WTC11 (cell line): Measurements from ENCODE around the gene ZFR. TPM values are rescaled to one million over a fixed set of nuclear protein-coding genes. Genes with fewer than 3 reads are reported as not detected.

Experiments used
- ATAC-seq: fragments of 200-7000 bp; cut with Tn5 transposase; 2 replicates; pipeline ENCODE4 v1.10.0; 2021; ENCODE audit warnings: mild to moderate bottlenecking, moderate library complexity
- Bru-seq: library from RNA; stranded (reverse); fragments of 400-500 nt; gene quantifications from one replicate; lab custom pipeline; 2021; lab: Mats Ljungman, UMichigan
- CTCF ChIA-PET: fragments of 300-600 bp; sonication (Branson Sonifier 250); formaldehyde crosslinking; loops from one replicate; lab custom pipeline; 2021; ENCODE audit warnings: antibody characterized with exemption; lab: Charles Lee
- POLR2A ChIA-PET: fragments of 350-600 bp; sonication (Branson Sonifier 250); formaldehyde crosslinking; loops from one replicate; lab custom pipeline; 2021; ENCODE audit warnings: antibody characterized with exemption; lab: Charles Lee
- DNase-seq: peaks from one replicate; pipeline ENCODE4 v3.0.0; 2021; ENCODE audit warnings: low spot score
- H3K27ac Mint-ChIP-seq: 2 replicates; pipeline ENCODE4 v1.8.0; 2021; ENCODE audit warnings: mixed read lengths
- H3K27me3 Mint-ChIP-seq: 2 replicates; pipeline ENCODE4 v1.8.0; 2021; ENCODE audit warnings: low read depth, mild to moderate bottlenecking, moderate library complexity, mixed read lengths
- H3K36me3 Mint-ChIP-seq: 2 replicates; pipeline ENCODE4 v1.8.0; 2021; ENCODE audit warnings: mixed read lengths
- H3K4me1 Mint-ChIP-seq: 2 replicates; pipeline ENCODE4 v1.8.0; 2022; ENCODE audit warnings: mixed read lengths
- H3K4me3 Mint-ChIP-seq: 2 replicates; pipeline ENCODE4 v1.8.0; 2021; ENCODE audit warnings: mild to moderate bottlenecking, moderate library complexity, mixed read lengths
- H3K9me3 Mint-ChIP-seq: 2 replicates; pipeline ENCODE4 v1.8.0; 2021; ENCODE audit warnings: mixed read lengths
- E2F4 ChIP-seq: sonication (generic); formaldehyde crosslinking; IDR thresholded peaks from 2 replicates; pipeline ENCODE4 v1.8.1; 2022; ENCODE audit warnings: low read depth, mild to moderate bottlenecking, moderate library complexity, missing genetic modification reagents, borderline replicate concordance
- ELF4 ChIP-seq: sonication (generic); formaldehyde crosslinking; IDR thresholded peaks from 2 replicates; pipeline ENCODE4 v1.8.1; 2022; ENCODE audit warnings: low read depth, mild to moderate bottlenecking, moderate library complexity, missing genetic modification reagents
- EMX1 ChIP-seq: fragments of 250-450 bp; sonication (Bioruptor Pico); IDR thresholded peaks from 2 replicates; pipeline ENCODE4 v1.8.0; 2021; ENCODE audit warnings: mild to moderate bottlenecking
- FOXK1 ChIP-seq: sonication (generic); formaldehyde crosslinking; IDR thresholded peaks from 2 replicates; pipeline ENCODE4 v1.8.0; 2022; ENCODE audit warnings: mild to moderate bottlenecking, moderate library complexity, missing genetic modification reagents
- IRF1 ChIP-seq: sonication (generic); formaldehyde crosslinking; IDR thresholded peaks from 2 replicates; pipeline ENCODE4 v1.8.0; 2023; ENCODE audit warnings: missing genetic modification reagents
- JUN ChIP-seq: sonication (generic); formaldehyde crosslinking; IDR thresholded peaks from 2 replicates; pipeline ENCODE4 v1.8.0; 2023; ENCODE audit warnings: mild to moderate bottlenecking, missing genetic modification reagents
- MAX ChIP-seq: sonication (generic); formaldehyde crosslinking; IDR thresholded peaks from 2 replicates; pipeline ENCODE4 v1.8.0; 2022; ENCODE audit warnings: mild to moderate bottlenecking, missing genetic modification reagents
- MXD4 ChIP-seq: fragments of 250-450 bp; sonication (Bioruptor Pico); IDR thresholded peaks from 2 replicates; pipeline ENCODE4 v1.8.0; 2021; ENCODE audit warnings: mild to moderate bottlenecking, moderate library complexity, borderline replicate concordance
- MYBL2 ChIP-seq: sonication (generic); formaldehyde crosslinking; IDR thresholded peaks from 2 replicates; pipeline ENCODE4 v1.8.1; 2023; ENCODE audit warnings: mild to moderate bottlenecking, moderate library complexity, missing genetic modification reagents
- NFE2L1 ChIP-seq: sonication (generic); formaldehyde crosslinking; IDR thresholded peaks from 2 replicates; pipeline ENCODE4 v1.8.1; 2023; ENCODE audit warnings: missing genetic modification reagents
- NFYB ChIP-seq: sonication (generic); formaldehyde crosslinking; conservative IDR thresholded peaks from 2 replicates; pipeline ENCODE4 v1.8.0; 2022; ENCODE audit warnings: low read depth, missing genetic modification reagents
- NR1H2 ChIP-seq: sonication (generic); formaldehyde crosslinking; IDR thresholded peaks from 2 replicates; pipeline ENCODE4 v1.9.0; 2021; ENCODE audit warnings: mild to moderate bottlenecking, moderate library complexity, missing genetic modification reagents
- PREB ChIP-seq: sonication (generic); formaldehyde crosslinking; IDR thresholded peaks from 2 replicates; pipeline ENCODE4 v1.8.1; 2022; ENCODE audit warnings: mild to moderate bottlenecking, missing genetic modification reagents, moderate library complexity, borderline replicate concordance
- RELA ChIP-seq: sonication (generic); formaldehyde crosslinking; IDR thresholded peaks from 2 replicates; pipeline ENCODE4 v1.8.1; 2022; ENCODE audit warnings: missing genetic modification reagents, mild to moderate bottlenecking, borderline replicate concordance
- SP1 ChIP-seq: sonication (generic); formaldehyde crosslinking; conservative IDR thresholded peaks from 2 replicates; pipeline ENCODE4 v1.8.1; 2022; ENCODE audit warnings: missing genetic modification reagents
- TCF7 ChIP-seq: sonication (generic); formaldehyde crosslinking; IDR thresholded peaks from 2 replicates; pipeline ENCODE4 v1.8.0; 2022; ENCODE audit warnings: mild to moderate bottlenecking, low read depth, missing genetic modification reagents, moderate library complexity
- TEAD4 ChIP-seq: sonication (generic); formaldehyde crosslinking; IDR thresholded peaks from 2 replicates; pipeline ENCODE4 v1.8.0; 2022; ENCODE audit warnings: mild to moderate bottlenecking, missing genetic modification reagents
- TP53 ChIP-seq: sonication (generic); formaldehyde crosslinking; IDR thresholded peaks from 2 replicates; pipeline ENCODE4 v1.8.1; 2023; ENCODE audit warnings: mild to moderate bottlenecking, missing genetic modification reagents
- ZNF121 ChIP-seq: sonication (generic); formaldehyde crosslinking; IDR thresholded peaks from 2 replicates; pipeline ENCODE4 v1.8.0; 2023; ENCODE audit warnings: missing genetic modification reagents
- ZNF138 ChIP-seq: sonication (generic); formaldehyde crosslinking; conservative IDR thresholded peaks from 2 replicates; pipeline ENCODE4 v1.8.1; 2022; ENCODE audit warnings: mild to moderate bottlenecking, moderate library complexity, missing genetic modification reagents
- long read RNA-seq, 3 experiments: library from RNA in 1 of 3; library from capped mRNA in 1 of 3; library from polyadenylated mRNA in 1 of 3; unstranded in 2 of 3; stranded (forward) in 1 of 3; transcript quantifications; one replicate each; pipeline ENCODE4 v2.0.0, GENCODE V29; 2021
- total RNA-seq: library from RNA; stranded (reverse); gene quantifications from 3 replicates; pipeline ENCODE4 v1.2.3, GENCODE V29; 2021
- TF ChIP-seq, protein P1 (sequence below): sonication (generic); formaldehyde crosslinking; IDR thresholded peaks from 2 replicates; pipeline ENCODE4 v1.8.1; 2023; ENCODE audit warnings: mild to moderate bottlenecking, moderate library complexity, missing genetic modification reagents
- TF ChIP-seq, protein P2 (sequence below): sonication (generic); formaldehyde crosslinking; IDR thresholded peaks from 2 replicates; pipeline ENCODE4 v1.8.0; 2022; ENCODE audit warnings: mild to moderate bottlenecking, missing genetic modification reagents
- TF ChIP-seq, protein P3 (sequence below): sonication (generic); formaldehyde crosslinking; IDR thresholded peaks from 2 replicates; pipeline ENCODE4 v1.8.1; 2023; ENCODE audit warnings: mild to moderate bottlenecking, missing genetic modification reagents, moderate library complexity
- TF ChIP-seq, protein P4 (sequence below): sonication (generic); formaldehyde crosslinking; IDR thresholded peaks from 2 replicates; pipeline ENCODE4 v1.8.1; 2022; ENCODE audit warnings: mild to moderate bottlenecking, moderate library complexity, missing genetic modification reagents
- TF ChIP-seq, protein P5 (sequence below): fragments of 250-450 bp; sonication (Bioruptor Pico); IDR thresholded peaks from 2 replicates; pipeline ENCODE4 v1.9.0; 2021; ENCODE audit warnings: mild to moderate bottlenecking

The ZFR gene
- 60.9 to 65.7 TPM (median 64.5 TPM) in 3 replicates for total RNA-seq
- percentile 91 among the genes with signal in this experiment for Bru-seq, nascent RNA
- long read RNA-seq, experiment 1, full-length matches to known transcripts, result 502 of 653 reads
- long read RNA-seq, experiment 1, partial matches to known transcripts, result 82 of 653 reads
- long read RNA-seq, experiment 1, other reads (novel, unspliced or antisense), result 69 of 653 reads
- long read RNA-seq, experiment 2, partial matches to known transcripts, result 45 of 110 reads
- long read RNA-seq, experiment 2, other reads (novel, unspliced or antisense), result 63 of 110 reads
- long read RNA-seq, experiment 3, partial matches to known transcripts, result 3 of 6 reads
- long read RNA-seq, experiment 3, other reads (novel, unspliced or antisense), result 2 of 6 reads

- ATAC-seq, result peak; percentile 92
- CTCF ChIA-PET, result no interaction called here
- TF ChIP-seq, protein P1, sequence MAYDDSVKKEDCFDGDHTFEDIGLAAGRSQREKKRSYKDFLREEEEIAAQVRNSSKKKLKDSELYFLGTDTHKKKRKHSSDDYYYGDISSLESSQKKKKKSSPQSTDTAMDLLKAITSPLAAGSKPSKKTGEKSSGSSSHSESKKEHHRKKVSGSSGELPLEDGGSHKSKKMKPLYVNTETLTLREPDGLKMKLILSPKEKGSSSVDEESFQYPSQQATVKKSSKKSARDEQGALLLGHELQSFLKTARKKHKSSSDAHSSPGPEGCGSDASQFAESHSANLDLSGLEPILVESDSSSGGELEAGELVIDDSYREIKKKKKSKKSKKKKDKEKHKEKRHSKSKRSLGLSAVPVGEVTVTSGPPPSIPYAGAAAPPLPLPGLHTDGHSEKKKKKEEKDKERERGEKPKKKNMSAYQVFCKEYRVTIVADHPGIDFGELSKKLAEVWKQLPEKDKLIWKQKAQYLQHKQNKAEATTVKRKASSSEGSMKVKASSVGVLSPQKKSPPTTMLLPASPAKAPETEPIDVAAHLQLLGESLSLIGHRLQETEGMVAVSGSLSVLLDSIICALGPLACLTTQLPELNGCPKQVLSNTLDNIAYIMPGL (CRISPR knock-in tag), result peak; percentile 74; the same call in 1 of the 2 replicates
- TF ChIP-seq EMX1 (CRISPR knock-in tag) (no peak), NR1H2 (CRISPR knock-in tag) (no peak), ELF4 (0 out of 2 replicates have a peak, but pooled peaks have one; percentile 63), MAX (CRISPR knock-in tag) (peak; percentile 98), FOXK1 (CRISPR knock-in tag) (peak; percentile 80), PREB (CRISPR knock-in tag) (peak; percentile 32; the same call in 1 of the 2 replicates), NFYB (CRISPR knock-in tag) (peak; percentile 22; the same call in 1 of the 2 replicates), SP1 (peak; percentile 42; the same call in 1 of the 2 replicates), RELA (CRISPR knock-in tag) (no peak; the same call in 1 of the 2 replicates), MYBL2 (CRISPR knock-in tag) (peak; percentile 80), TP53 (CRISPR knock-in tag) (peak; percentile 78; the same call in 1 of the 2 replicates), ZNF121 (CRISPR knock-in tag) (no peak), MXD4 (CRISPR knock-in tag) (no peak), TCF7 (CRISPR knock-in tag) (no peak), NFE2L1 (CRISPR knock-in tag) (peak; percentile 75; the same call in 1 of the 2 replicates), E2F4 (CRISPR knock-in tag) (peak; percentile 54; the same call in 1 of the 2 replicates), IRF1 (CRISPR knock-in tag) (0 out of 2 replicates have a peak, but pooled peaks have one; percentile 41), TEAD4 (CRISPR knock-in tag) (no peak), JUN (CRISPR knock-in tag) (peak; percentile 59; the same call in 1 of the 2 replicates), ZNF138 (CRISPR knock-in tag) (no peak)
- TF ChIP-seq, protein P2, sequence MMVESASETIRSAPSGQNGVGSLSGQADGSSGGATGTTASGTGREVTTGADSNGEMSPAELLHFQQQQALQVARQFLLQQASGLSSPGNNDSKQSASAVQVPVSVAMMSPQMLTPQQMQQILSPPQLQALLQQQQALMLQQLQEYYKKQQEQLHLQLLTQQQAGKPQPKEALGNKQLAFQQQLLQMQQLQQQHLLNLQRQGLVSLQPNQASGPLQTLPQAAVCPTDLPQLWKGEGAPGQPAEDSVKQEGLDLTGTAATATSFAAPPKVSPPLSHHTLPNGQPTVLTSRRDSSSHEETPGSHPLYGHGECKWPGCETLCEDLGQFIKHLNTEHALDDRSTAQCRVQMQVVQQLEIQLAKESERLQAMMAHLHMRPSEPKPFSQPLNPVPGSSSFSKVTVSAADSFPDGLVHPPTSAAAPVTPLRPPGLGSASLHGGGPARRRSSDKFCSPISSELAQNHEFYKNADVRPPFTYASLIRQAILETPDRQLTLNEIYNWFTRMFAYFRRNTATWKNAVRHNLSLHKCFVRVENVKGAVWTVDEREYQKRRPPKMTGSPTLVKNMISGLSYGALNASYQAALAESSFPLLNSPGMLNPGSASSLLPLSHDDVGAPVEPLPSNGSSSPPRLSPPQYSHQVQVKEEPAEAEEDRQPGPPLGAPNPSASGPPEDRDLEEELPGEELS (CRISPR knock-in tag), result peak; percentile 81; the same call in 1 of the 2 replicates
- TF ChIP-seq, protein P3, sequence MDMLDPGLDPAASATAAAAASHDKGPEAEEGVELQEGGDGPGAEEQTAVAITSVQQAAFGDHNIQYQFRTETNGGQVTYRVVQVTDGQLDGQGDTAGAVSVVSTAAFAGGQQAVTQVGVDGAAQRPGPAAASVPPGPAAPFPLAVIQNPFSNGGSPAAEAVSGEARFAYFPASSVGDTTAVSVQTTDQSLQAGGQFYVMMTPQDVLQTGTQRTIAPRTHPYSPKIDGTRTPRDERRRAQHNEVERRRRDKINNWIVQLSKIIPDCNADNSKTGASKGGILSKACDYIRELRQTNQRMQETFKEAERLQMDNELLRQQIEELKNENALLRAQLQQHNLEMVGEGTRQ, result 0 out of 2 replicates have a peak, but pooled peaks have one; percentile 48
- TF ChIP-seq, protein P4, sequence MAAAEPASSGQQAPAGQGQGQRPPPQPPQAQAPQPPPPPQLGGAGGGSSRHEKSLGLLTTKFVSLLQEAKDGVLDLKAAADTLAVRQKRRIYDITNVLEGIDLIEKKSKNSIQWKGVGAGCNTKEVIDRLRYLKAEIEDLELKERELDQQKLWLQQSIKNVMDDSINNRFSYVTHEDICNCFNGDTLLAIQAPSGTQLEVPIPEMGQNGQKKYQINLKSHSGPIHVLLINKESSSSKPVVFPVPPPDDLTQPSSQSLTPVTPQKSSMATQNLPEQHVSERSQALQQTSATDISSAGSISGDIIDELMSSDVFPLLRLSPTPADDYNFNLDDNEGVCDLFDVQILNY, result peak; percentile 64; the same call in 1 of the 2 replicates
- TF ChIP-seq, protein P5, sequence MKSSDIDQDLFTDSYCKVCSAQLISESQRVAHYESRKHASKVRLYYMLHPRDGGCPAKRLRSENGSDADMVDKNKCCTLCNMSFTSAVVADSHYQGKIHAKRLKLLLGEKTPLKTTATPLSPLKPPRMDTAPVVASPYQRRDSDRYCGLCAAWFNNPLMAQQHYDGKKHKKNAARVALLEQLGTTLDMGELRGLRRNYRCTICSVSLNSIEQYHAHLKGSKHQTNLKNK (CRISPR knock-in tag), result no peak
These were observed at the start of gene ZFR for GRCh38 chr5:32444431-32445286. TSS of gene ZFR (minus strand) at chr5:32444740. CDS start at chr5:32444658, 82 bp downstream.

More at GRCh38 chr5:32444431-32445286, at the start of gene ZFR:
- peak within 1 kb of the TSS; percentile 99 for H3K4me3 Mint-ChIP-seq
- peaks cover 7% of the 10 kb centered on the region; the same call in 1 of the 2 replicates for H3K36me3 Mint-ChIP-seq
- H3K27ac Mint-ChIP-seq, result peak within 1 kb of the TSS; percentile 91; the same call in 1 of the 2 replicates
- DNase-seq, result peak; percentile 93
- peaks cover 39% of the 10 kb centered on the region for H3K4me1 Mint-ChIP-seq
- POLR2A ChIA-PET, result interaction anchor here (0.5 to 0.7 kb wide), 3 partner anchors 45 to 140 kb away, joined by 3 to 6 read pairs (median 6); partner anchors contain the start of gene SUB1
- no peaks in the 10 kb centered on the region for H3K9me3 Mint-ChIP-seq
- H3K27me3 Mint-ChIP-seq, result peaks cover 20% of the 10 kb centered on the region
